VCaP (cell line): ENCODE data around the gene FZR1.
A peak's percentile ranks its signal among the peaks of the same experiment; 100 is the strongest.

Experiments used
- H3K27ac ChIP-seq: fragments of 450-650 bp; 2 replicates; pipeline ENCODE4 v1.5.1; 2017
- TF ChIP-seq, protein P1 (sequence below): fragments of 450-650 bp; conservative IDR thresholded peaks from 2 replicates; pipeline ENCODE4 v1.5.1; 2017; ENCODE audit warnings: mild to moderate bottlenecking, moderate library complexity

Gene FZR1

GRCh38 chr19:3572132-3572854 is 66.2 kb downstream of the FZR1 start:
- TF ChIP-seq, protein P1, sequence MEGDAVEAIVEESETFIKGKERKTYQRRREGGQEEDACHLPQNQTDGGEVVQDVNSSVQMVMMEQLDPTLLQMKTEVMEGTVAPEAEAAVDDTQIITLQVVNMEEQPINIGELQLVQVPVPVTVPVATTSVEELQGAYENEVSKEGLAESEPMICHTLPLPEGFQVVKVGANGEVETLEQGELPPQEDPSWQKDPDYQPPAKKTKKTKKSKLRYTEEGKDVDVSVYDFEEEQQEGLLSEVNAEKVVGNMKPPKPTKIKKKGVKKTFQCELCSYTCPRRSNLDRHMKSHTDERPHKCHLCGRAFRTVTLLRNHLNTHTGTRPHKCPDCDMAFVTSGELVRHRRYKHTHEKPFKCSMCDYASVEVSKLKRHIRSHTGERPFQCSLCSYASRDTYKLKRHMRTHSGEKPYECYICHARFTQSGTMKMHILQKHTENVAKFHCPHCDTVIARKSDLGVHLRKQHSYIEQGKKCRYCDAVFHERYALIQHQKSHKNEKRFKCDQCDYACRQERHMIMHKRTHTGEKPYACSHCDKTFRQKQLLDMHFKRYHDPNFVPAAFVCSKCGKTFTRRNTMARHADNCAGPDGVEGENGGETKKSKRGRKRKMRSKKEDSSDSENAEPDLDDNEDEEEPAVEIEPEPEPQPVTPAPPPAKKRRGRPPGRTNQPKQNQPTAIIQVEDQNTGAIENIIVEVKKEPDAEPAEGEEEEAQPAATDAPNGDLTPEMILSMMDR: no peak
- peak overlapping the region; percentile 67 for H3K27ac ChIP-seq

GRCh38 chr19:3572855-3573161 is 66.7 kb downstream of the FZR1 start, which contains the start of gene HMG20B:
TSS of gene HMG20B (plus strand) at chr19:3572944. CDS start at chr19:3573310, 366 bp downstream.
- TF ChIP-seq, protein P1: no peak
- H3K27ac ChIP-seq: peak within 1 kb of the TSS; percentile 67

GRCh38 chr19:3573162-3573857 is 67.2 kb downstream of the FZR1 start:
- TF ChIP-seq, protein P1: no peak
- peak overlapping the region; percentile 66 for H3K27ac ChIP-seq

DNA sequence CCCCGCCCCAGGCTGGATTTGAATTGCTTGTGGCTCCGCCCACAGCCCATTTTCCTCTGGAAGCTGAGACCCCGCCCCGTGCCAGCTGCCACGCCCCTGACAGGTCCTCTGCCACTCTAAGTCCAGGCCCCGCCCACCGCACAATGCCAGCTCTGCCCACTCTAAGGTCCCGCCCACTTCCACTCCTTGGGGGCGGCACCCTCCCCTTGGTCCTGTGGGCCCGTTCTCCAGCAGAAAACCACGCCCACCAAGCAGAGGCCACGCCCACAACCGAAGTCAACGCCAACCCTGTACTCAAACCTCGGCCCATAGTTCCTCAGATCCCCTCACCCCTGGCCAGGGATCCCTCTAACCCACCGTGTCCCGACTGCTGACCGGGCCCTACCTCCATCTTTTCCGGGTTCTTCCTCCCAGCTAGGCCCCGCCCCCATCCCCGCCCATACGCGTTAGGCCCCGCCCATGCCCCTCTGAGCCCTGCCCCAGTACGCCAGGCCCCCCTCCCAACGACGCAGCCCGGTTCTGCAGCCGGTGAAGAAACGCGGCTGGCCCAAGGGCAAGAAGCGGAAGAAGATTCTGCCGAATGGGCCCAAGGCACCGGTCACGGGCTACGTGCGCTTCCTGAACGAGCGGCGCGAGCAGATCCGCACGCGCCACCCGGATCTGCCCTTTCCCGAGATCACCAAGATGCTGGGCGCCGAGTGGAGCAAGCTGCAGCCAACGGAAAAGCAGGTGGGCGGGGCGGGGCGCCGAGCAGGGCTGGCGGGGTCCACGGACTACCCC is 67.9 kb downstream of the FZR1 start:
- H3K27ac ChIP-seq: peak overlapping the region; percentile 66
- TF ChIP-seq, protein P1: no peak

DNA sequence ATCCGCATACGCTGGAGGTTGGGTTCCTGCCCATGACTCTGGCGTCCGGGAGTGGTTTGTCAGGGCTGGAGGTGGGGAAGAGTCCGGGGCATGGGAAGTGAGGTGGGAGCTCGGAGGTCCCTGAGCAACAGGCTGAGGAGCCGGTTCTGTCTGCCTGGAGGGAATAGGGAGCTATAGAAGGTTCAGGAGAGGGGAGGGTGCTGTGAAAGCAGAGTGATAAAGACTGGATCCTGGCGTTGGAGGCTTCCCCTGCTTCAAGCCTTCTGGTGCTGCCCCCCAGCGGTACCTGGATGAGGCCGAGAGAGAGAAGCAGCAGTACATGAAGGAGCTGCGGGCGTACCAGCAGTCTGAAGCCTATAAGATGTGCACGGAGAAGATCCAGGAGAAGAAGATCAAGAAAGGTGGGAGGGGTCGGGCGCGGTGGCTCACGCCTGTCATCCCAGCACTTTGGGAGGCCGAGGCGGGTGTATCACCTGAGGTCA is 69.2 kb downstream of the FZR1 start:
- TF ChIP-seq, protein P1: no peak
- H3K27ac ChIP-seq: no peak overlapping the region

- TF ChIP-seq, protein P1: no peak
- H3K27ac ChIP-seq: no peak overlapping the region
Measured at GRCh38 chr19:3575949-3576673, 70.0 kb downstream of the FZR1 start.
